ENCODE measurements around the gene IQSEC3. TPM values are rescaled to one million over a fixed set of nuclear protein-coding genes. Genes with fewer than 3 reads are reported as not detected.
A peak's percentile ranks its signal among the peaks of the same experiment; 100 is the strongest.
"Not testable (repeated sequence)": the region's sequence is repeated elsewhere in the genome, so short reads cannot be mapped to it uniquely, and the experiment has no call there.

Gene IQSEC3
- total RNA-seq, 1 experiment from 2014 or later: not detected

DNA sequence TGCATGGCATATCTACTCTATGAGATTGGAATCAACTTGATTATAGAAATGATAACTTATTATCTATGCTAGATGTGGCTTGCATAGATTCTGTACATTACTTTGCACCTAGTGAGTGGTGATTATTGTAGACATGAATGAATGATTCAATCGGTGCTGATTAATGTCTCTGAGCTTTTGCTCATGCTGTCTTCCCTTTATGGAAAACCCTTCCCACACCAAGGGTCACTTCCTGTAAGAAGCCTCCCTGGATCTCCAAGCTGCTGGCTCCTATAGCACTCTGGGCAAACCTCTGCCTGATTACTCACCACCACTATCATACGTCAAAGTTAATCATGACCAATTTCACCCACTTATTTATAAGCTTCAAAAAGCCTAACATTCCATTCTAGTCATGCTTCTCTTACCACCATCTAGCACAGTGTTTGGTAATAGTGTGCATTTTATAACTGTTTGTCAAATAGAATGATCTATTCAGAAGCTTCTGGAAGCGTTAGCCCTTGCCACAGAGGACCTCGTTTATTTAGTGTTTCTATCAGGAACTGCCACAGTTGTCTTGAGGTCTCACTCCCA is 990 bp upstream of the IQSEC3 start:
- H3K36me3 ChIP-seq (ENCODE audit: control insufficient read depth, insufficient read depth, low read length); H3K9me3 ChIP-seq (ENCODE audit: control insufficient read depth, insufficient read depth, low read depth, low read length); POLR2A ChIA-PET; BruUV-seq (replicated peaks); H3K27me3 ChIP-seq (ENCODE audit: control insufficient read depth, insufficient read depth, low read length); CTCF ChIA-PET; H3K4me1 ChIP-seq (ENCODE audit: control insufficient read depth, insufficient read depth, low read length); H3K27ac ChIP-seq (ENCODE audit: low read length); intact Hi-C loops (cut with micrococcal nuclease; ENCODE audit: unreplicated experiment); H3K4me3 ChIP-seq (ENCODE audit: low read depth in 2 of 2, low read length in 2 of 2); DNase-seq (ENCODE audit: low read depth, low spot score); ATAC-seq; in situ Hi-C loops (cut with HindIII; ENCODE audit: low pct_unique_long_range_greater_than_20kb, low sequenced_read_pairs): not testable (repeated sequence)

DNA sequence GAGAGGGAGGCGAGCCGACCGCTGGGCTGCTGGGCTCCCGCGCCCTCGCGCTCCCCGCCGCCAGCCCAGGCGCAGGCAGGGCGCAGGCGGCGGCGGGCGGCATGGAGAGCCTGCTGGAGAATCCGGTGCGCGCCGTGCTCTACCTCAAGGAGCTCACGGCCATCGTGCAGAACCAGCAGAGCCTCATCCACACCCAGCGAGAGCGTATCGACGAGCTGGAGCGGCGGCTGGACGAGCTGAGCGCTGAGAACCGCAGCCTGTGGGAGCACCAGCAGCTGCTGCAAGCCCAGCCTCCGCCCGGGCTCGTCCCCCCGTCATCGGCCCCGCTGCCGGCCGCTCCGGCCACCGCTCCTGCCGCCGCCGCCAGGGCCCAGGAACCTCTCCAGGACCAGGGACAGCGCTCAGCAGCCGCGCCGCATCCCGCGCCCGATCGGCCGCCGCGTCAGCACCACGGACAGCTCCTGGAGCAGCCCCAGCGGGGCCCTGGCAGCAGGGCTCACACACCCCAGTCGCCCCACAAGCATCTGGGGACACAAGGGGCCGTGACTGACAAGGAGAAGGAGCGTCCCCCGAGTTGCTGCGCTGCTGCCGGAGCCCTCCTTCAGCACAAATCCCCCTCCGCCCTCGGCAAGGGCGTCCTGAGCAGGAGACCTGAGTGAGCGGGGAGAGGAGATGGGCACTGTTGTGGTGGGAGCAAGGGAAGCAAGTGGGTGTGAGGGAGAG is 376 bp downstream of the IQSEC3 start:
- H3K4me1 ChIP-seq (ENCODE audit: control insufficient read depth, insufficient read depth, low read length); in situ Hi-C loops (cut with HindIII; ENCODE audit: low pct_unique_long_range_greater_than_20kb, low sequenced_read_pairs); H3K9me3 ChIP-seq (ENCODE audit: control insufficient read depth, insufficient read depth, low read depth, low read length); intact Hi-C loops (cut with micrococcal nuclease; ENCODE audit: unreplicated experiment); POLR2A ChIA-PET; H3K27ac ChIP-seq (ENCODE audit: low read length); H3K36me3 ChIP-seq (ENCODE audit: control insufficient read depth, insufficient read depth, low read length); H3K27me3 ChIP-seq (ENCODE audit: control insufficient read depth, insufficient read depth, low read length); H3K4me3 ChIP-seq (ENCODE audit: low read depth in 2 of 2, low read length in 2 of 2); BruUV-seq (replicated peaks); DNase-seq (ENCODE audit: low read depth, low spot score); CTCF ChIA-PET: not testable (repeated sequence)
- ATAC-seq: peak; percentile 90
- TF ChIP-seq, protein P1, sequence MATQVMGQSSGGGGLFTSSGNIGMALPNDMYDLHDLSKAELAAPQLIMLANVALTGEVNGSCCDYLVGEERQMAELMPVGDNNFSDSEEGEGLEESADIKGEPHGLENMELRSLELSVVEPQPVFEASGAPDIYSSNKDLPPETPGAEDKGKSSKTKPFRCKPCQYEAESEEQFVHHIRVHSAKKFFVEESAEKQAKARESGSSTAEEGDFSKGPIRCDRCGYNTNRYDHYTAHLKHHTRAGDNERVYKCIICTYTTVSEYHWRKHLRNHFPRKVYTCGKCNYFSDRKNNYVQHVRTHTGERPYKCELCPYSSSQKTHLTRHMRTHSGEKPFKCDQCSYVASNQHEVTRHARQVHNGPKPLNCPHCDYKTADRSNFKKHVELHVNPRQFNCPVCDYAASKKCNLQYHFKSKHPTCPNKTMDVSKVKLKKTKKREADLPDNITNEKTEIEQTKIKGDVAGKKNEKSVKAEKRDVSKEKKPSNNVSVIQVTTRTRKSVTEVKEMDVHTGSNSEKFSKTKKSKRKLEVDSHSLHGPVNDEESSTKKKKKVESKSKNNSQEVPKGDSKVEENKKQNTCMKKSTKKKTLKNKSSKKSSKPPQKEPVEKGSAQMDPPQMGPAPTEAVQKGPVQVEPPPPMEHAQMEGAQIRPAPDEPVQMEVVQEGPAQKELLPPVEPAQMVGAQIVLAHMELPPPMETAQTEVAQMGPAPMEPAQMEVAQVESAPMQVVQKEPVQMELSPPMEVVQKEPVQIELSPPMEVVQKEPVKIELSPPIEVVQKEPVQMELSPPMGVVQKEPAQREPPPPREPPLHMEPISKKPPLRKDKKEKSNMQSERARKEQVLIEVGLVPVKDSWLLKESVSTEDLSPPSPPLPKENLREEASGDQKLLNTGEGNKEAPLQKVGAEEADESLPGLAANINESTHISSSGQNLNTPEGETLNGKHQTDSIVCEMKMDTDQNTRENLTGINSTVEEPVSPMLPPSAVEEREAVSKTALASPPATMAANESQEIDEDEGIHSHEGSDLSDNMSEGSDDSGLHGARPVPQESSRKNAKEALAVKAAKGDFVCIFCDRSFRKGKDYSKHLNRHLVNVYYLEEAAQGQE (IDR thresholded peaks at IDR 0.05; ENCODE audit: insufficient read depth in 1 of 2, low read depth in 2 of 2, low read length in 1 of 2): peak; percentile 83 to 85

DNA sequence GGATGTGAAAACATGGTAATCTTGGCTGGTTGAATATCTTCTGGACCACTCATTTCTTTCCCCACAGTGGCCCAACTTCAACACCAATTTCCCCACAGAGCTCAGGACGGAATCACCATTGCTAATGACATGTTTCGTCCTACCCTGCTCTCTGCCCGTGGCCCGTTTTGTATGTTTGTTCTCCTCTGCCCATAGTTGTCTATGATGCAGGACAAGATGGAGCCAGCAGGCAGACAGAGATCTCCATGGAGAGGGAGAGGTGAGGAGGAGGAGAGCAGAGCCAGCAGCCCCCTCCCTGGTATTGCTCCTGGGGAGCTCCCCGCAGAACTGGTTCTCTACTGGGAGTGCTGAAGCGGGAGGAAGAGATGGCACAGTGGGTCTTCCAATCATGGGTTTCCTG is 3.1 kb downstream of the IQSEC3 start:
- BruUV-seq (replicated peaks); intact Hi-C loops (cut with micrococcal nuclease; ENCODE audit: unreplicated experiment); H3K4me1 ChIP-seq (ENCODE audit: control insufficient read depth, insufficient read depth, low read length); H3K27me3 ChIP-seq (ENCODE audit: control insufficient read depth, insufficient read depth, low read length); POLR2A ChIA-PET; in situ Hi-C loops (cut with HindIII; ENCODE audit: low pct_unique_long_range_greater_than_20kb, low sequenced_read_pairs); DNase-seq (ENCODE audit: low read depth, low spot score); H3K27ac ChIP-seq (ENCODE audit: low read length); H3K36me3 ChIP-seq (ENCODE audit: control insufficient read depth, insufficient read depth, low read length); H3K4me3 ChIP-seq (ENCODE audit: low read depth in 2 of 2, low read length in 2 of 2); ATAC-seq; CTCF ChIA-PET; H3K9me3 ChIP-seq (ENCODE audit: control insufficient read depth, insufficient read depth, low read depth, low read length): not testable (repeated sequence)

DNA sequence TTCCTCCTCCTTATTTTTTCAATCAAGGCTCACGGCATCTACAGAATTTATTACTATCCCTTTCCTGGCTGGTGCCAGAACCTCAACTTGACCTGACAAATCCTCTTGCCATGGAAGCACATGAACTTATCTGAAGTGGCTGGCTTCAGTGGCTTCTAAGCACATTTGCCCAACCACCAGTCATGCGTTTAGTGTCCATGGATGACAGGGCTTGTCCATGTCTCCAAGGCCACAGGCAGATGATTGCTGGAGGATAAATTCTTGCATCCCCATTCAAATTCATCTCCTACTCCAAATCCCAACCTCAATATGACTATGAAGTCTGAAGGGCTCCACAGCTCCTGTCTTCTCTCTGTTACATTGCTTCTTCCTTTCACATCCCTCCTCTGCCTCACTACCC is 4.0 kb downstream of the IQSEC3 start:
- CTCF ChIA-PET; H3K36me3 ChIP-seq (ENCODE audit: control insufficient read depth, insufficient read depth, low read length); H3K27me3 ChIP-seq (ENCODE audit: control insufficient read depth, insufficient read depth, low read length); H3K4me1 ChIP-seq (ENCODE audit: control insufficient read depth, insufficient read depth, low read length); H3K27ac ChIP-seq (ENCODE audit: low read length); POLR2A ChIA-PET; H3K4me3 ChIP-seq (ENCODE audit: low read depth in 2 of 2, low read length in 2 of 2); ATAC-seq; in situ Hi-C loops (cut with HindIII; ENCODE audit: low pct_unique_long_range_greater_than_20kb, low sequenced_read_pairs); DNase-seq (ENCODE audit: low read depth, low spot score); H3K9me3 ChIP-seq (ENCODE audit: control insufficient read depth, insufficient read depth, low read depth, low read length); BruUV-seq (replicated peaks); intact Hi-C loops (cut with micrococcal nuclease; ENCODE audit: unreplicated experiment): not testable (repeated sequence)

DNA sequence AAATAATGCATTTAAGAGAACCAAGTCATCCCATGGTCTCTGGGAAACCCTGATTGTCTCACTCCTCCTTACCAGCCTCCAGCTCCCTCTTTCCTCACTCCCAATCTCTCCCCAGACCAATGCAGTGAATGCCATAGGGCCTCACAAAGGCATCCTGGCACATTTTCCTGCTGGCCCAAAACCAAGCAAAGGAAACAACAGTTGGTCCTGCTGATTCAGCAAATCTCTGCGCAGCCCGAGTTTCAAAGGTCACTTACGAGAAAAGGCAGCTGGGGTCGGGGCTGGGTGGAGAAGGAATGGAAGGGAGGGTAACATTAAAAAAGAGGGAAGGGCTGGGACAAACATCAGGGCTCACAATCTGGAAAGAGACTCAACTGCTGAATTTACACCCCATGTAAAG is 5.5 kb downstream of the IQSEC3 start:
- not testable (repeated sequence) for BruUV-seq (replicated peaks)

DNA sequence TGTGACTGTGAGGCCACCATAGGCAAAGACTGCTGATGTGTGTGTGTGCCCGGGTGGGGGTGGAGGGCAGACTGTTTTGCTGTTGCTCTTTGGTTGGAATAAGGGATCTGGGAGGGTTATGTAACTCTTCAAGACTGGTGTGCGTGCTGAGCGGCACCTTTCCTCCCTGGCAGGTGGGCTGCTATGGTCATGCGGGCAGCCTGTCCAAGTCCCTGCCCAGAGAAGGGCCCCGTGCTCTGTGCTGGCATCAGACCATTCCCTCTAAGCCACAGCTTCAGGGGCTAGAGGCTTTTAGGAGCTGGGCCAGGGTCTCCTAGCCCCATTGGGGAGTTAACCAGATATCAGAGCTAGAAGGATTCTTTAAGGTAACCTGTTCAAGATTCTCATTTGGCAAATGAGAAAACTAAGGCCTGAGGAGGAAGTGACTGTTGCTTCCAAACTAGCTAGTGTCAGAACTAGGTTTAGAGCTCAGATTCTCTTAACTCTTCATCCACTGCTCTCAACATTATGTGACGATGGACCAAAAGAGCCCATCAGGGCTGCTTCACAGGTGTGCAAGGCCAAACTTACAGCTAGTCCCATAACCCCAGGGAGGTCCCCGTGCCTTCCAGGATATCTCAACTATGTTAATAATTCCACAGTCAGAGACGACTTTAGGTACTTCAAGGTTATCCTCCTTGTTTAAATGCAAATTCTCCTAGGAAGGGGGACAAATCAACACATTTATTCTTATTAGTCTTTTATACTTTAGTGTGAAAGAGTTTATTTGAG is 8.0 kb downstream of the IQSEC3 start:
- H3K4me1 ChIP-seq (ENCODE audit: control insufficient read depth, insufficient read depth, low read length); ATAC-seq; CTCF ChIA-PET; H3K27ac ChIP-seq (ENCODE audit: low read length); POLR2A ChIA-PET; BruUV-seq (replicated peaks); in situ Hi-C loops (cut with HindIII; ENCODE audit: low pct_unique_long_range_greater_than_20kb, low sequenced_read_pairs); DNase-seq (ENCODE audit: low read depth, low spot score); intact Hi-C loops (cut with micrococcal nuclease; ENCODE audit: unreplicated experiment); H3K27me3 ChIP-seq (ENCODE audit: control insufficient read depth, insufficient read depth, low read length); H3K4me3 ChIP-seq (ENCODE audit: low read depth in 2 of 2, low read length in 2 of 2); H3K36me3 ChIP-seq (ENCODE audit: control insufficient read depth, insufficient read depth, low read length); H3K9me3 ChIP-seq (ENCODE audit: control insufficient read depth, insufficient read depth, low read depth, low read length): not testable (repeated sequence)

More for the DNA sequence above, 5.5 kb downstream of the IQSEC3 start:
- in situ Hi-C loops (cut with HindIII; ENCODE audit: low pct_unique_long_range_greater_than_20kb, low sequenced_read_pairs); H3K9me3 ChIP-seq (ENCODE audit: control insufficient read depth, insufficient read depth, low read depth, low read length); H3K4me3 ChIP-seq (ENCODE audit: low read depth in 2 of 2, low read length in 2 of 2); CTCF ChIA-PET; POLR2A ChIA-PET; ATAC-seq; H3K27ac ChIP-seq (ENCODE audit: low read length); DNase-seq (ENCODE audit: low read depth, low spot score); intact Hi-C loops (cut with micrococcal nuclease; ENCODE audit: unreplicated experiment); H3K36me3 ChIP-seq (ENCODE audit: control insufficient read depth, insufficient read depth, low read length); H3K4me1 ChIP-seq (ENCODE audit: control insufficient read depth, insufficient read depth, low read length); H3K27me3 ChIP-seq (ENCODE audit: control insufficient read depth, insufficient read depth, low read length): not testable (repeated sequence)
